Endothelial cell (in vitro differentiated cells): Measurements from ENCODE around the gene SOCS3. TPM values are rescaled to one million over a fixed set of nuclear protein-coding genes. Genes with fewer than 3 reads are reported as not detected.

Experiments
- DNase-seq: peaks from one replicate; pipeline ENCODE4 v3.0.0; 2021; ENCODE audit warnings: low spot score
- H3K27ac Mint-ChIP-seq: one replicate; pipeline ENCODE4 v1.8.0; 2021; ENCODE audit warnings: mixed read lengths, inconsistent platforms; ENCODE audit not compliant: unreplicated experiment
- H3K27me3 Mint-ChIP-seq: one replicate; pipeline ENCODE4 v1.8.0; 2021; ENCODE audit warnings: mild to moderate bottlenecking, moderate library complexity, mixed read lengths, inconsistent platforms; ENCODE audit not compliant: unreplicated experiment
- H3K36me3 Mint-ChIP-seq: one replicate; pipeline ENCODE4 v1.8.0; 2021; ENCODE audit warnings: mild to moderate bottlenecking, low read depth, mixed read lengths, inconsistent platforms; ENCODE audit not compliant: unreplicated experiment
- H3K4me1 Mint-ChIP-seq: one replicate; pipeline ENCODE4 v1.8.0; 2021; ENCODE audit warnings: mild to moderate bottlenecking, mixed read lengths, inconsistent platforms; ENCODE audit not compliant: unreplicated experiment
- H3K4me3 Mint-ChIP-seq: one replicate; pipeline ENCODE4 v1.8.0; 2021; ENCODE audit warnings: mild to moderate bottlenecking, mixed read lengths, inconsistent platforms; ENCODE audit not compliant: unreplicated experiment
- H3K9me3 Mint-ChIP-seq: one replicate; pipeline ENCODE4 v1.8.0; 2021; ENCODE audit warnings: mixed read lengths, inconsistent platforms; ENCODE audit not compliant: unreplicated experiment
- total RNA-seq: library from RNA; stranded (reverse); fragmentation: NEBNext Ultra II Directional; extraction: Animal tissue kit (Norgen Biotek cat#: 25700); gene quantifications from one replicate; pipeline ENCODE4 v1.2.1, GENCODE V29; 2021; ENCODE audit not compliant: unreplicated experiment
- TF ChIP-seq, protein P1 (sequence below): fragments of 200-600 bp; sonication (generic); IDR thresholded peaks from one replicate; pipeline ENCODE4 v1.5.0; 2021; ENCODE audit warnings: antibody characterized with exemption; ENCODE audit not compliant: unreplicated experiment

SOCS3 gene
- total RNA-seq, 1 donor from 2014 or later = 30.2 TPM

DNA sequence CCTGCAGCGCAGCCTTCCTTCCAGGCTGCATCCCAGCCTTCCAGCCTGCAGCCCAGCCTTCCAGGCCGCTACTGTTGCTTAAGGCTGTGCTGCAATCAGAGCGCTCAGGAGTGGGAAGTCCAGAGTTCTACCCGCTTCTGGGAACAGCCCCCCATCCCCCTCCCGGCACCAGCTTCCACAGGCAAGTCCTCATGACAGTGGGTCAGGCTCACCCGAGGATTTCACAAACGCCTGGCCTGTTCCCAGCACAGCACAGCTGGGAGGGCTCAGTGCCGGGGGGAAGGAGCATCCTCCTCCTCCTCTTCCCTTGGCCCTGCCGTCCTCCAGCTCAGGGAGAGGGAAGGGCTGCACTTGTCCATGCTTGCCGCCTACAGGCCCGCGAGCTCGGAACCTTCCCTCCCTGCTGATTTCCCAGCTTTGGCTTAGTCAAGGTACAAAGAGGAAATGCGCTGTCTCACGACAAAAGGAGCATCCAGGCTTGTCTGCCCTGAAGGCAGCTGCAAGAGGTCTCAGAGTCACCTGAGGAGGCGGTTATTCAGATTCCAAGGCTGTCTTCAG is 8.3 kb downstream of the SOCS3 start:
- Mint-ChIP-seq H3K36me3 (peaks cover 7% of the 10 kb centered on the region), H3K27ac (peak overlapping the region; percentile 36), H3K4me3 (no peak overlapping the region), H3K9me3 (no peaks in the 10 kb centered on the region), H3K27me3 (peaks cover 7% of the 10 kb centered on the region), H3K4me1 (peaks cover 41% of the 10 kb centered on the region)
- TF ChIP-seq, protein P1, sequence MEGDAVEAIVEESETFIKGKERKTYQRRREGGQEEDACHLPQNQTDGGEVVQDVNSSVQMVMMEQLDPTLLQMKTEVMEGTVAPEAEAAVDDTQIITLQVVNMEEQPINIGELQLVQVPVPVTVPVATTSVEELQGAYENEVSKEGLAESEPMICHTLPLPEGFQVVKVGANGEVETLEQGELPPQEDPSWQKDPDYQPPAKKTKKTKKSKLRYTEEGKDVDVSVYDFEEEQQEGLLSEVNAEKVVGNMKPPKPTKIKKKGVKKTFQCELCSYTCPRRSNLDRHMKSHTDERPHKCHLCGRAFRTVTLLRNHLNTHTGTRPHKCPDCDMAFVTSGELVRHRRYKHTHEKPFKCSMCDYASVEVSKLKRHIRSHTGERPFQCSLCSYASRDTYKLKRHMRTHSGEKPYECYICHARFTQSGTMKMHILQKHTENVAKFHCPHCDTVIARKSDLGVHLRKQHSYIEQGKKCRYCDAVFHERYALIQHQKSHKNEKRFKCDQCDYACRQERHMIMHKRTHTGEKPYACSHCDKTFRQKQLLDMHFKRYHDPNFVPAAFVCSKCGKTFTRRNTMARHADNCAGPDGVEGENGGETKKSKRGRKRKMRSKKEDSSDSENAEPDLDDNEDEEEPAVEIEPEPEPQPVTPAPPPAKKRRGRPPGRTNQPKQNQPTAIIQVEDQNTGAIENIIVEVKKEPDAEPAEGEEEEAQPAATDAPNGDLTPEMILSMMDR = no peak
- no peak for DNase-seq

DNA sequence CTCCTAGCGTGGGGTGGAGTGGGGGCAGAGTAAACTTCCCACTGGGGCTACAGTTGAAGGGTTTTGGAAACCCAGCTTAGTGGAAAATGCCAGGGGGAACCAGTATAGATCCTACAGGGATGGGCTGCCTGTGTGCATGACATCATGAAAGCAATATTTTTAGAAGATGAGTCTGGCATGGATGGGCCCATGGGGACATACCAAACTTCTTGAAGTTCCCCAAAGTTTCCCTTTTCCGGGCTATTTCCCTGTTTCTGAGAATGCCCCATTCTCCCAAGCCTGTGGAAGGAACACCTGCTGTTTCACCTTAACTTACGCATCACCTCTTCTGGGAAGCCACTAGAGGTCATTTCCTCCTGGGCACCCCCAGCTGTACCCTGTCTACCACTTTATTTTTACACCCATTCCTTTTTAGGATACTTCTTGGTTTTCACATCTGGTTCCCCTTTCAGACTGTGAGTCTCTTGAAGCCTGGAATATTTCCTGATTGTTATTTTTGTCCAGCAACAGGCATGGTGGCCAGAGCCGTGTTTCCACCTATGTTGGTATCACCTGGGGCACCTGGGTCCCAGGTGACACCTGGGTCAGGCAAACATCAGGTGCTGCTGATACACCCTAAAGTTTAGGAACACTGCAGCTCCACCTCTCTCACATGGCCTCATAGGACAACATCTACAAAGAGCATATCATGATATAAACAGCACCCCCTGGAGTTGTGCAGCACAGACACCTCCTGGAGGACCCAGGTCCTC is 9.8 kb downstream of the SOCS3 start:
- H3K4me1 Mint-ChIP-seq = peaks cover 43% of the 10 kb centered on the region
- H3K9me3 Mint-ChIP-seq = no peaks in the 10 kb centered on the region
- DNase-seq = no peak
- H3K27me3 Mint-ChIP-seq = peaks cover 12% of the 10 kb centered on the region
- TF ChIP-seq, protein P1 = no peak
- no peak overlapping the region for H3K4me3 Mint-ChIP-seq
- H3K27ac Mint-ChIP-seq = no peak overlapping the region
- H3K36me3 Mint-ChIP-seq = peaks cover 7% of the 10 kb centered on the region

DNA sequence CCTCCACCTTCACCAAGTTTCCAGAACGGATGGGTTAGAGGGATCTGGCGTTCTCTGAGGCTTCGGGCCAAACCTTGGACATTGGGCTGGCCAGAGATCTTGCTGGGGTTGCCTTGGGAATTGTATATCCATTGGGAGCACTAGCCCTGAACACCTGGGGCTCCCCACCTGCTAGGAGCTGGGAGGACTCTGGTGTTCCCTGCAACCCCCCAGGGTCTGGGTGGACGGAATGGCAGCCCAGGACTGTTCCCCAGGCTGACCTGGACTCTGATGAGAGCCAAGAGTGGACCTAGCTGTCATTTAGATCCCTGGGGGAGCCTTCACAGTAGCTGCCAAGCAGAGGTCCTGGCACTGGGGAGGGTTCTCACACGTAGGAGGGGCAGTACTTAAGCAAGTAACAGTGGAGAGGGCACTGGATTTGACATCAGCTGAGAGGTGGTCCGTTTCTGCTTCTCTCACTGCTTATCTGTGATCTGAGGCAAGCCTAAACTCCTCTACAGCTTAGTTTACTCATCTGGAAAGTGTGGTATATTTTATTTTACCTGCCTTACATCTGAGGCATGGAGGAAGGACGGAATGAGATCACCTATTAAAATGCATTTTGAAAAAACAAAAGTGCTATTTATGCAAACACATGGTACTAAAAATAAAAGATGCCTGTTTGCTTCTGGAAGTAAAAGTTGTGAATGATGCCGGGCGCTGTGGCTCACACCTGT is 11.7 kb downstream of the SOCS3 start:
- Mint-ChIP-seq H3K4me1 (peaks cover 50% of the 10 kb centered on the region), H3K36me3 (peaks cover 7% of the 10 kb centered on the region), H3K9me3 (no peaks in the 10 kb centered on the region), H3K4me3 (no peak overlapping the region), H3K27ac (peak overlapping the region; percentile 57), H3K27me3 (peaks cover 11% of the 10 kb centered on the region)
- TF ChIP-seq, protein P1 = no peak
- no peak for DNase-seq

DNA sequence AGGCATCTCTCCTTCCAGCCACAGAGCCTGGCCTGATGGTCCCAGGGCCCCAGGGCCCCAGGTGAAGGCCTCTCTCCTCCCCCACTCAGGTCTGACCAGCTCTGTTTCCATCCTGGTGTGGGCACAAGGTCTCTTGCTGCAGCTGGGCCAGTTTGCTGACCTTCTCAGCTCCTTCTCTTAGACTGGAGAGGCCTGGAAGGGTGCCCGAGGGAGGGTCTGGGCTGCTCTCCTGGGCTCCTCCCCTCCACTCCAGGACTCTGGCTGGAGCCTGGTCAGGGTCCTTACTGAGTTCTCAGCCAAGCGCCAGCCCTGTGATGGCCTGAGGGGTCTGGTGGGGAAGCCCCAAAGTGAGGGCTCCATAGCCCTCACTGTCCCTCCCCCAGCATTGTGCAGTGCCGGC is 12.4 kb downstream of the SOCS3 start:
- Mint-ChIP-seq H3K27me3 (peaks cover 11% of the 10 kb centered on the region), H3K9me3 (no peaks in the 10 kb centered on the region), H3K36me3 (peaks cover 7% of the 10 kb centered on the region), H3K4me3 (no peak overlapping the region), H3K4me1 (peaks cover 54% of the 10 kb centered on the region), H3K27ac (no peak overlapping the region)
- no peak for DNase-seq
- TF ChIP-seq, protein P1 = no peak
